ENCODE data around the gene RNF187. TPM values are rescaled to one million over a fixed set of nuclear protein-coding genes. Genes with fewer than 3 reads are reported as not detected.

RNF187 gene
- total and polyA plus RNA-seq, 5 donors = 34.1 to 113 (median 85.6) TPM

- H3K4me1 ChIP-seq (ENCODE audit: control insufficient read depth, insufficient read depth, low read length) = no peaks in the 10 kb centered on the region
- no peak overlapping the region for H3K4me3 ChIP-seq (ENCODE audit: low read length)
- no peaks in the 10 kb centered on the region for H3K9me3 ChIP-seq (ENCODE audit: control insufficient read depth, low read length)
- no peaks in the 10 kb centered on the region for H3K27me3 ChIP-seq (ENCODE audit: control insufficient read depth, insufficient read depth)
- no peak overlapping the region for H3K27ac ChIP-seq (ENCODE audit: low read length)
- intact Hi-C loops (cut with DNase I) = no loop called here
- 41% methylated on average over 14 of the region's 14 CpGs for WGBS
- ATAC-seq = no peak
- DNase-seq = peak in 1 of 3 donors; percentile 17
Observed at GRCh38 chr1:228513236-228513900, 26.2 kb downstream of the RNF187 start.

- H3K4me3 ChIP-seq (ENCODE audit: low read length) = no peak overlapping the region
- intact Hi-C loops (cut with DNase I) = no loop called here
- no peaks in the 10 kb centered on the region for H3K27me3 ChIP-seq (ENCODE audit: control insufficient read depth, insufficient read depth)
- DNase-seq (no peak), ATAC-seq (peak in 1 of 2 donors; percentile 38)
- H3K9me3 ChIP-seq (ENCODE audit: control insufficient read depth, low read length) = no peaks in the 10 kb centered on the region
- no peak overlapping the region for H3K27ac ChIP-seq (ENCODE audit: low read length)
- H3K4me1 ChIP-seq (ENCODE audit: control insufficient read depth, insufficient read depth, low read length) = no peaks in the 10 kb centered on the region
- 45% methylated on average over 7 of the region's 7 CpGs for WGBS
Observed at GRCh38 chr1:228514421-228514820, 27.2 kb downstream of the RNF187 start.

DNA sequence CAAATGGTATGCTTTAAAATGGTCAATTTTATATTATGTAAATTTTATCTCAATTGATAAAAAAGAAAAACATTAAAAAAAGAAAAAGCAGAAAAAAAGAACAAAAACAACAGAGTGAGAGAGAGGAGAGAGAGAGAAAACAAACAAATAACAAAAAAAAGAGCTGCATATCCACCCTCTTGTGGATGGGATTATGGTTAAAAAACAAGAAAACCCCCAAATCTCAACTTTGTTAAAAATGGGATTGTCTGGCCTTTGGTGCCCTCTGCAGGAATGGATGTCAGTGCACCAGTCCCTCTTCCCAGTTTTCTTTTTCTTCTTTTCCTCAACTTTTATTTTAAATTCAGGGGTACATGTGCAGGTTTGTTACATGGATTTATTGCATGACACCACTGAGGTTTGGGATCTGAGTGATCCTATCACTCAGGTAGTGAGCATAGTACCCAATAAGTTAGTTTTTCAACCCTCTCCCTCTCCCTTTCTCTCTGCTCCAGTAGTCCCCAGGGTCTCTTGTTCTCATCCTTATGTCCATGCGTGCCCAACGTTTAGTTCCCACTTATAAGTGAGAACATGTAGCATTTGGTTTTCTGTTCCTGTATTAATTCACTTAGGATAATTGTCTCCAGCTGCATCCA is 28.1 kb downstream of the RNF187 start:
- DNase-seq (no peak), ATAC-seq (no peak)
- 43% methylated on average over 2 of the region's 2 CpGs for WGBS
- Histone ChIP-seq H3K4me1 (ENCODE audit: control insufficient read depth, insufficient read depth, low read length) (no peaks in the 10 kb centered on the region), H3K9me3 (ENCODE audit: control insufficient read depth, low read length) (no peaks in the 10 kb centered on the region), H3K27ac (ENCODE audit: low read length) (no peak overlapping the region), H3K27me3 (ENCODE audit: control insufficient read depth, insufficient read depth) (no peaks in the 10 kb centered on the region), H3K4me3 (ENCODE audit: low read length) (no peak overlapping the region)
- intact Hi-C loops (cut with DNase I) = no loop called here

GRCh38 chr1:228517655-228518054 is 30.5 kb downstream of the RNF187 start:
- intact Hi-C loops (cut with DNase I) = no loop called here
- no peaks in the 10 kb centered on the region for H3K27me3 ChIP-seq (ENCODE audit: control insufficient read depth, insufficient read depth)
- H3K27ac ChIP-seq (ENCODE audit: low read length) = no peak overlapping the region
- no peak overlapping the region for H3K4me3 ChIP-seq (ENCODE audit: low read length)
- no peaks in the 10 kb centered on the region for H3K9me3 ChIP-seq (ENCODE audit: control insufficient read depth, low read length)
- no peaks in the 10 kb centered on the region for H3K4me1 ChIP-seq (ENCODE audit: control insufficient read depth, insufficient read depth, low read length)
- DNase-seq (no peak), ATAC-seq (no peak)
- WGBS = 37% methylated on average over 2 of the region's 2 CpGs

DNA sequence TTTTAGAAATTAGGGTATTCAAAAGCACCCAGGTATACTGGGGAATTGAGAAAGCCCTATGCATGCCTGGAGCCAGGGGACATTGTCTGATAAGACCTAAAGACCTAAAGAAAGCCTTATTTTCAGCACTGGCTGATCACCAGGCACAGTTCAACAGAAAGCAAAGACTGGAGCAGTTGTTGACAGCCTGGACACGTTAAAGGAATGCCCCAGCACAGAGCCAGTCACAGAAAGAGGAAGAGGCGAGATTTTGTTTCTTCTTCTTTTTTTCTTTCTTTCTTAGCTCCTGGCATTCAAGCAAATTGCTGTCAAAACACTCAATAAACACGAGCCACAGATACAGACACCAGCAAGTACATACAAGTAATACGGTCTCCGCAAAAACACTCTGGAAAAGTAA is 40.4 kb downstream of the RNF187 start:
- DNase-seq = no peak
- no peak for ATAC-seq
- intact Hi-C loops (cut with DNase I) = no loop called here
- WGBS = 27% methylated on average over 5 of the region's 5 CpGs
- H3K4me3 ChIP-seq (ENCODE audit: low read length) = no peak overlapping the region
- no peak overlapping the region for H3K27ac ChIP-seq (ENCODE audit: low read length)
- H3K4me1 ChIP-seq (ENCODE audit: control insufficient read depth, insufficient read depth, low read length) = no peaks in the 10 kb centered on the region
- H3K9me3 ChIP-seq (ENCODE audit: control insufficient read depth, low read length) = no peaks in the 10 kb centered on the region
- H3K27me3 ChIP-seq (ENCODE audit: control insufficient read depth, insufficient read depth) = no peaks in the 10 kb centered on the region

DNA sequence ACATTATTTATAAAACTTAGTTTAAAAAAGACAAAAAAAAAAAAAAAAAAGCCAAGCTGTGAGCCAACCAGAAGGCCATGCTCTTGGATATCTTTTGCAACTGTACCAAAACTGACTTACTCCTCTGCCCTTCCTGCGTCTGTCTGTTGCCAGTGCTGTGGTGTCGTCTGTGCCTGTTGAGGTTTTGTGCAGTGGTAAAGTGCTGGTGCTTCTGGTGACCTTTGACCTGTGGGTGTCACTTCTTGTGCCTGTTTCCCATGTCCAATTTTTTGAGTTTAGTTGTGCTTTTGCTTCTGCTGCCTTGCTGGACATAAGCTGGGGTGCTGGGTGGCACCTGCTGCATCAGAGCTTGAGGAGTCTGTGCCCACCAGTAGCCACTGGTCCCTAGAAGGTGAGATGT is 41.4 kb downstream of the RNF187 start:
- Histone ChIP-seq H3K27ac (ENCODE audit: low read length) (no peak overlapping the region), H3K4me3 (ENCODE audit: low read length) (no peak overlapping the region), H3K9me3 (ENCODE audit: control insufficient read depth, low read length) (no peaks in the 10 kb centered on the region), H3K27me3 (ENCODE audit: control insufficient read depth, insufficient read depth) (no peaks in the 10 kb centered on the region), H3K4me1 (ENCODE audit: control insufficient read depth, insufficient read depth, low read length) (no peaks in the 10 kb centered on the region)
- intact Hi-C loops (cut with DNase I) = no loop called here
- WGBS = 46% methylated on average over 2 of the region's 2 CpGs
- ATAC-seq (no peak), DNase-seq (no peak)

- 84% methylated on average over 3 of the region's 3 CpGs for whole genome bisulfite sequencing
- no peaks in the 10 kb centered on the region for H3K9me3 ChIP-seq (ENCODE audit: control insufficient read depth, low read length)
- no peak overlapping the region for H3K4me3 ChIP-seq (ENCODE audit: low read length)
- ATAC-seq (no peak), DNase-seq (no peak)
- intact Hi-C loops (cut with DNase I) = no loop called here
- no peak overlapping the region for H3K27ac ChIP-seq (ENCODE audit: low read length)
- H3K4me1 ChIP-seq (ENCODE audit: control insufficient read depth, insufficient read depth, low read length) = no peaks in the 10 kb centered on the region
- H3K27me3 ChIP-seq (ENCODE audit: control insufficient read depth, insufficient read depth) = no peaks in the 10 kb centered on the region
Observed at GRCh38 chr1:228530086-228530758, 43.0 kb downstream of the RNF187 start.

- intact Hi-C loops (cut with DNase I) = no loop called here
- ATAC-seq (no peak), DNase-seq (no peak)
- H3K4me1 ChIP-seq (ENCODE audit: control insufficient read depth, insufficient read depth, low read length) = no peaks in the 10 kb centered on the region
- no peaks in the 10 kb centered on the region for H3K9me3 ChIP-seq (ENCODE audit: control insufficient read depth, low read length)
- H3K4me3 ChIP-seq (ENCODE audit: low read length) = no peak overlapping the region
- no peaks in the 10 kb centered on the region for H3K27me3 ChIP-seq (ENCODE audit: control insufficient read depth, insufficient read depth)
- WGBS = 69% methylated on average over 5 of the region's 5 CpGs
- H3K27ac ChIP-seq (ENCODE audit: low read length) = no peak overlapping the region
Observed at GRCh38 chr1:228530951-228531731, 44.0 kb downstream of the RNF187 start.

GRCh38 chr1:228538831-228539230 is 51.6 kb downstream of the RNF187 start:
- 58% methylated on average over 3 of the region's 3 CpGs for WGBS
- Histone ChIP-seq H3K4me3 (ENCODE audit: low read length) (no peak overlapping the region), H3K27me3 (ENCODE audit: control insufficient read depth, insufficient read depth) (no peaks in the 10 kb centered on the region), H3K9me3 (ENCODE audit: control insufficient read depth, low read length) (no peaks in the 10 kb centered on the region), H3K4me1 (ENCODE audit: control insufficient read depth, insufficient read depth, low read length) (no peaks in the 10 kb centered on the region), H3K27ac (ENCODE audit: low read length) (no peak overlapping the region)
- DNase-seq (no peak), ATAC-seq (no peak)
- intact Hi-C loops (cut with DNase I) = no loop called here

DNA sequence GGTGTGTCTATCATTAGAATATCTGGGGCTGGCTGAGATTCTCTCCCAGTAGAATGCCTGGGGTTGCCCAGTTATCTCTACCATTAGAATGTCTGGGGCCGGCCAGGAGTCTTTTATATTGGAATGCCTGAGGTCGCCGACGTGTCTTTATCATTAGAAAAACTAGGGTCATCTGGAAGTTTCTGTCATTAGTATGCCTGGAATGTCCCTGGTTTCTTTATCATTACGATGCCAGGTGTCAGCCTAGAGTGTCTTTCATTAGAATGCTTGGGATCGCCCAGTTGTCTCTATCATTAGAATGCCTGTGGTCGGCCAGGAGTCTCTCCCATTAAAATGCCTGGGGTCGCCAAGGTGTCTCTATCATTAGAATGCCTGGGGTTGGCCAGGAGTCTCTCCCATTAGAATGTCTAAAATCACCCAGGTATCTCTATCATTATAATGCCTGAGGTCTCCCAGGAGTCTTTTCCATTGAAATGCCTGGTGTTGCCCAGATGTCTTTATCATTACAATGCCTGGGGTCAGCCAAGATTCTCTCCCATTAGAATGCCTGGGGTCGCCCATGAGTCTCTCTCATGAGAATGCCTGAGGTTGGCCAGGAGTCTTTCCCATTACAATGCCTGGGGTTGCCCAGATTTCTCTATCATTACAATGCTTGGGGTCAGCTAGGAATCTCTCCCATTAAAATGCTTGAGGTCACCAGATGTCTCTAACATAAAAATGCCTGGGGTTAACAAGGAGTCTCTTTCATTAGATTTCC is 53.2 kb downstream of the RNF187 start:
- DNase-seq = no peak
- H3K27me3 ChIP-seq (ENCODE audit: control insufficient read depth, insufficient read depth) = no peaks in the 10 kb centered on the region
- intact Hi-C loops (cut with DNase I) = no loop called here
- 53% methylated on average over 9 of the region's 9 CpGs for WGBS
- no peaks in the 10 kb centered on the region for H3K4me1 ChIP-seq (ENCODE audit: control insufficient read depth, insufficient read depth, low read length)
- H3K9me3 ChIP-seq (ENCODE audit: control insufficient read depth, low read length) = no peaks in the 10 kb centered on the region
- no peak overlapping the region for H3K27ac ChIP-seq (ENCODE audit: low read length)
- H3K4me3 ChIP-seq (ENCODE audit: low read length) = no peak overlapping the region
- ATAC-seq = no peak
